Measurements from ENCODE around the gene FBXW8. TPM values are rescaled to one million over a fixed set of nuclear protein-coding genes. Genes with fewer than 3 reads are reported as not detected.

FBXW8 gene
- total RNA-seq, 1 donor from 2014 or later = 3.3 TPM

- DNase-seq (ENCODE audit: low spot score in 2 of 2) = no peak
- TF ChIP-seq CTCF (IDR thresholded peaks at IDR 0.05) = no peak
- H3K27ac ChIP-seq = no peak overlapping the region
- H3K4me1 ChIP-seq = no peaks in the 10 kb centered on the region
- no peak overlapping the region for H3K4me3 ChIP-seq
- no peaks in the 10 kb centered on the region for H3K9me3 ChIP-seq
- no peaks in the 10 kb centered on the region for H3K36me3 ChIP-seq
- intact Hi-C loops (cut with DNase I) = no loop called here
- peaks cover 7% of the 10 kb centered on the region for H3K27me3 ChIP-seq
Observed at GRCh38 chr12:117036046-117036445, 125.3 kb downstream of the FBXW8 start.

GRCh38 chr12:117036547-117036946 is 125.8 kb downstream of the FBXW8 start:
- no peaks in the 10 kb centered on the region for H3K9me3 ChIP-seq
- DNase-seq (ENCODE audit: low spot score in 2 of 2) = no peak
- TF ChIP-seq CTCF (IDR thresholded peaks at IDR 0.05) = no peak
- no peak overlapping the region for H3K27ac ChIP-seq
- H3K4me1 ChIP-seq = no peaks in the 10 kb centered on the region
- H3K27me3 ChIP-seq = peaks cover 7% of the 10 kb centered on the region
- H3K36me3 ChIP-seq = no peaks in the 10 kb centered on the region
- intact Hi-C loops (cut with DNase I) = no loop called here
- H3K4me3 ChIP-seq = no peak overlapping the region

- intact Hi-C loops (cut with DNase I) = no loop called here
- no peak for DNase-seq (ENCODE audit: low spot score in 2 of 2)
- no peaks in the 10 kb centered on the region for H3K4me1 ChIP-seq
Observed at GRCh38 chr12:117037289-117038022, 126.7 kb downstream of the FBXW8 start.

GRCh38 chr12:117038023-117038680 is 127.4 kb downstream of the FBXW8 start:
- H3K27me3 ChIP-seq = peaks cover 5% of the 10 kb centered on the region

More at GRCh38 chr12:117037289-117038022, 126.7 kb downstream of the FBXW8 start:
- Histone ChIP-seq H3K27ac (no peak overlapping the region), H3K4me3 (no peak overlapping the region), H3K36me3 (no peaks in the 10 kb centered on the region), H3K9me3 (no peaks in the 10 kb centered on the region), H3K27me3 (peaks cover 7% of the 10 kb centered on the region)
- no peak for TF ChIP-seq CTCF (IDR thresholded peaks at IDR 0.05)

GRCh38 chr12:117038919-117039318 is 128.2 kb downstream of the FBXW8 start:
- Histone ChIP-seq H3K27me3 (no peaks in the 10 kb centered on the region), H3K27ac (no peak overlapping the region), H3K9me3 (no peaks in the 10 kb centered on the region), H3K4me3 (no peak overlapping the region), H3K4me1 (no peaks in the 10 kb centered on the region), H3K36me3 (no peaks in the 10 kb centered on the region)
- TF ChIP-seq CTCF (IDR thresholded peaks at IDR 0.05) = no peak
- no peak for DNase-seq (ENCODE audit: low spot score in 2 of 2)
- intact Hi-C loops (cut with DNase I) = no loop called here

More at GRCh38 chr12:117038023-117038680, 127.4 kb downstream of the FBXW8 start:
- no peak for TF ChIP-seq CTCF (IDR thresholded peaks at IDR 0.05)
- no peaks in the 10 kb centered on the region for H3K4me1 ChIP-seq
- no peak for DNase-seq (ENCODE audit: low spot score in 2 of 2)
- H3K36me3 ChIP-seq = no peaks in the 10 kb centered on the region
- intact Hi-C loops (cut with DNase I) = no loop called here
- no peak overlapping the region for H3K4me3 ChIP-seq
- no peaks in the 10 kb centered on the region for H3K9me3 ChIP-seq
- H3K27ac ChIP-seq = no peak overlapping the region

All from ascending aorta (tissue), 2 donors.